ENCODE results near the gene APP. TPM values are rescaled to one million over a fixed set of nuclear protein-coding genes. Genes with fewer than 3 reads are reported as not detected.

APP gene
- total and polyA plus RNA-seq, 4 donors: 86.9 to 414 (median 367) TPM

DNA sequence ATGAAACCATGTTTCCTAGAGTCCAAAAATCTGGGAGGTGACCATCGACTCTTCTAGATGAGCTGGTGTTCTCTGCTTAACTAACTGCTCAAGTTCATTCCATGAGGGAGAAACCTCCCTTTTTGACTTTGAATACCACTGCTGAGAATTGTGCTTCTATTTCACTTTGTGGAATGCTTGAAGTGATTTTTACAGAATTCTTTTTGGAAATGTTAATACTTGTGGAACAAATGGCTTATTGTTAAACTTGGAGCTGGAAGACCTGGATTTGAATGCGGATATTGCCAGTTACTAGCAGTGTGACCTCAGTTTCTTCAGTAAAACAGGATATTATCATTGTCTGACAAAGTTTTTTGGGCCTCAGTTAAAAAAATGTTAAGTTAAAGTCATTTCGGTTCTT is 36.5 kb upstream of the APP start:
- no peaks in the 10 kb centered on the region for H3K4me1 ChIP-seq (ENCODE audit: control insufficient read depth in 5 of 5, insufficient read depth in 5 of 5, low read length in 5 of 5)
- no peak for ATAC-seq (ENCODE audit: insufficient read depth, low FRiP score)
- H3K27me3 ChIP-seq (ENCODE audit: control insufficient read depth in 3 of 3, insufficient read depth in 3 of 3, low read length in 2 of 3): no peaks in the 10 kb centered on the region
- DNase-seq: no peak
- no peaks in the 10 kb centered on the region for H3K9me3 ChIP-seq (ENCODE audit: control insufficient read depth in 4 of 4, insufficient read depth in 3 of 4, low read length in 3 of 4)
- no peaks in the 10 kb centered on the region for H3K36me3 ChIP-seq (ENCODE audit: control insufficient read depth in 4 of 4, insufficient read depth in 4 of 4, low read length in 4 of 4)
- H3K27ac ChIP-seq (ENCODE audit: low read depth in 1 of 2, low read length in 1 of 2): no peak overlapping the region
- no peak for TF ChIP-seq CTCF (IDR thresholded peaks at IDR 0.05; ENCODE audit: control extremely low read depth, extremely low read depth)
- WGBS, 2 donors: 78 to 88% methylated on average over 3 of the region's 3 CpGs
- no peak overlapping the region for H3K4me3 ChIP-seq
- H3K9ac ChIP-seq (ENCODE audit: insufficient read depth in 1 of 2, low read length in 2 of 2): no peak overlapping the region

DNA sequence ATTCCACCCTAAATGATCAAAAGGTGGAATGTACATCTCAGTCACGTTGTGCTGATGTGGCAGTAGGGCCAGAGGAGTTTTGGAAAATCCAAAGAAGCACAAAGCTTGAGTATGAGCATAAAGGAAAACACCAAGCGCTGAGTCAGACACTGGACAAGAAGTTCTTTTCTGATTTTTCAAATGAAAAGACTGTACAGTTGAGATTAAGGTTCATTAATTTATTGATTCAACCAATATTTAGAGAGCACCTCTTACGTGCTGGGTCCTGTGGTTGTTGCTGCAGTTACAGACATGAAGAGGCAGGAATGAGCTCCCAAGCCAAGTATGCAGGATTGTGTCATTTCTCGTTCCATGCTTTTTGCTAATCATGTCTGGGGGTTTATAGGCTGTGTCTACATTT is 28.9 kb upstream of the APP start:
- peaks cover 0 to 5% (median 0%) of the 10 kb centered on the region in 5 donors for H3K4me1 ChIP-seq (ENCODE audit: control insufficient read depth in 5 of 5, insufficient read depth in 5 of 5, low read length in 5 of 5)
- H3K27ac ChIP-seq (ENCODE audit: low read depth in 1 of 2, low read length in 1 of 2): no peak overlapping the region
- no peaks in the 10 kb centered on the region for H3K36me3 ChIP-seq (ENCODE audit: control insufficient read depth in 4 of 4, insufficient read depth in 4 of 4, low read length in 4 of 4)
- no peak overlapping the region for H3K4me3 ChIP-seq
- ATAC-seq (ENCODE audit: insufficient read depth, low FRiP score): no peak
- H3K9ac ChIP-seq (ENCODE audit: insufficient read depth in 1 of 2, low read length in 2 of 2): no peak overlapping the region
- no peaks in the 10 kb centered on the region for H3K27me3 ChIP-seq (ENCODE audit: control insufficient read depth in 3 of 3, insufficient read depth in 3 of 3, low read length in 2 of 3)
- 66 to 78% methylated on average over 4 of the region's 4 CpGs for WGBS, 2 donors
- H3K9me3 ChIP-seq (ENCODE audit: control insufficient read depth in 4 of 4, insufficient read depth in 3 of 4, low read length in 3 of 4): no peaks in the 10 kb centered on the region
- TF ChIP-seq CTCF (IDR thresholded peaks at IDR 0.05; ENCODE audit: control extremely low read depth, extremely low read depth): no peak
- DNase-seq: peak in 2 of 3 donors; percentile 27 to 36

DNA sequence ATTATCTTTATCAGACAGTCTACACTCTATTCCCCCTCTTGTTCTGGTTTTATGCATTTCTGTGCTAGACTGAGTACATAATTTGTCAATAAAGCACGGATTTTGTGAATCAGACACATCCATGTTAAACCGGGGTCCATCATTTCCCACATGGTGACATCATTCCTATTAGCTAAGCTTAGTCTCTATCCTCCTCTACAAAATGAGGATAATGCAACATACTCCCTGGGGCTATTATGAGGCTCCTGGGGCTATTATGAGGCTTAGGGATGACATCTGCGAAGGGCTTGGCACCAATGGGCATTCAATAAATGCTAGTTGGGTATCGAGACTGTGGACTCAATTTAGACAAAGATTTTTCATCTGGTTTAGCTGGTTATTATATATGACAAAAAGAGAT is 25.1 kb upstream of the APP start:
- no peaks in the 10 kb centered on the region for H3K27me3 ChIP-seq (ENCODE audit: control insufficient read depth in 3 of 3, insufficient read depth in 3 of 3, low read length in 2 of 3)
- peaks cover 0 to 5% (median 0%) of the 10 kb centered on the region in 5 donors for H3K4me1 ChIP-seq (ENCODE audit: control insufficient read depth in 5 of 5, insufficient read depth in 5 of 5, low read length in 5 of 5)
- no peaks in the 10 kb centered on the region for H3K36me3 ChIP-seq (ENCODE audit: control insufficient read depth in 4 of 4, insufficient read depth in 4 of 4, low read length in 4 of 4)
- H3K4me3 ChIP-seq: no peak overlapping the region
- no peak overlapping the region for H3K9ac ChIP-seq (ENCODE audit: insufficient read depth in 1 of 2, low read length in 2 of 2)
- no peak for TF ChIP-seq CTCF (IDR thresholded peaks at IDR 0.05; ENCODE audit: control extremely low read depth, extremely low read depth)
- no peaks in the 10 kb centered on the region for H3K9me3 ChIP-seq (ENCODE audit: control insufficient read depth in 4 of 4, insufficient read depth in 3 of 4, low read length in 3 of 4)
- no peak overlapping the region for H3K27ac ChIP-seq (ENCODE audit: low read depth in 1 of 2, low read length in 1 of 2)
- ATAC-seq (ENCODE audit: insufficient read depth, low FRiP score): no peak
- no peak for DNase-seq
- 91 to 96% methylated on average over 4 of the region's 4 CpGs for WGBS, 2 donors

- TF ChIP-seq CTCF (IDR thresholded peaks at IDR 0.05; ENCODE audit: control extremely low read depth, extremely low read depth): no peak
- no peaks in the 10 kb centered on the region for H3K27me3 ChIP-seq (ENCODE audit: control insufficient read depth in 3 of 3, insufficient read depth in 3 of 3, low read length in 2 of 3)
- no peak overlapping the region for H3K4me3 ChIP-seq
- no peak for ATAC-seq (ENCODE audit: insufficient read depth, low FRiP score)
- peak in 1 of 3 donors; percentile 15 for DNase-seq
- no peak overlapping the region for H3K27ac ChIP-seq (ENCODE audit: low read depth in 1 of 2, low read length in 1 of 2)
- WGBS, 2 donors: 56 to 75% methylated on average over 6 of the region's 6 CpGs
- no peaks in the 10 kb centered on the region for H3K9me3 ChIP-seq (ENCODE audit: control insufficient read depth in 4 of 4, insufficient read depth in 3 of 4, low read length in 3 of 4)
- H3K4me1 ChIP-seq (ENCODE audit: control insufficient read depth in 5 of 5, insufficient read depth in 5 of 5, low read length in 5 of 5): peaks cover 0 to 5% (median 0%) of the 10 kb centered on the region in 5 donors
- no peak overlapping the region for H3K9ac ChIP-seq (ENCODE audit: insufficient read depth in 1 of 2, low read length in 2 of 2)
- H3K36me3 ChIP-seq (ENCODE audit: control insufficient read depth in 4 of 4, insufficient read depth in 4 of 4, low read length in 4 of 4): no peaks in the 10 kb centered on the region
Observed at GRCh38 chr21:26194811-26195251, 24.3 kb upstream of the APP start.

Data from lung (tissue), 12 donors.